Measurements from ENCODE around the gene C9orf50. TPM values are rescaled to one million over a fixed set of nuclear protein-coding genes. Genes with fewer than 3 reads are reported as not detected.
A peak's percentile ranks its signal among the peaks of the same experiment; 100 is the strongest.

Gene C9orf50
- total and polyA plus RNA-seq, 2 donors (not counting 1 experiment from before 2014, with no cell fraction given), result not detected

- peaks cover 23% of the 10 kb centered on the region for H3K4me1 Mint-ChIP-seq
- H2AFZ ChIP-seq (ENCODE audit: insufficient read depth, low read depth, low read length, poor library complexity, severe bottlenecking), result peak overlapping the region; percentile 88
- H3K9ac ChIP-seq (ENCODE audit: low read length), result peak overlapping the region; percentile 89
These were observed 11.3 kb downstream of the C9orf50 start for GRCh38 chr9:129609486-129610212.

More at GRCh38 chr9:129609486-129610212, 11.3 kb downstream of the C9orf50 start:
- ATAC-seq (ENCODE audit: low read depth) (peak; percentile 49), DNase-seq (peak; percentile 64)
- Histone ChIP-seq H3K27me3 (replicated peaks in 1 of 4; ENCODE audit: control extremely low read depth in 1 of 4, control insufficient read depth in 3 of 4, insufficient read depth in 4 of 4, low read length in 3 of 4) (peaks cover 0 to 10% (median 0%) of the 10 kb centered on the region in 4 experiments), H3K9me3 (ENCODE audit: control extremely low read depth in 1 of 3, control insufficient read depth in 2 of 3, insufficient read depth in 1 of 3, low read length in 2 of 3) (peaks cover 0 to 4% (median 0%) of the 10 kb centered on the region in 3 donors), H3K4me1 (ENCODE audit: control insufficient read depth in 2 of 2, insufficient read depth in 2 of 2, low read length in 2 of 2) (peaks cover 19 to 21% of the 10 kb centered on the region in 2 donors), H3K4me2 (replicated peaks; ENCODE audit: low read depth, low read length, poor library complexity, severe bottlenecking) (peak overlapping the region; percentile 98), H3K27ac (ENCODE audit: low read length in 2 of 2) (no peak overlapping the region), H3K4me3 (ENCODE audit: control extremely low read depth in 1 of 5, extremely low read depth in 1 of 5, insufficient read depth in 1 of 5, low read depth in 2 of 5, low read length in 4 of 5) (peak overlapping the region in 4 of 5 experiments; percentile 15 to 65 (median 56)), H3K36me3 (replicated peaks in 1 of 2; ENCODE audit: control extremely low read depth in 1 of 2, control insufficient read depth in 1 of 2, extremely low read depth in 1 of 2, insufficient read depth in 2 of 2, low read length in 1 of 2) (no peaks in the 10 kb centered on the region), H4K20me1 (ENCODE audit: control insufficient read depth, insufficient read depth, low read length, poor library complexity, severe bottlenecking) (no peaks in the 10 kb centered on the region), H3K79me2 (ENCODE audit: control insufficient read depth, insufficient read depth, low read length) (no peaks in the 10 kb centered on the region)
- TF ChIP-seq CTCF (IDR thresholded peaks at IDR 0.05) (no peak), EZH2 (IDR thresholded peaks at IDR 0.05; ENCODE audit: borderline replicate concordance, insufficient read depth, low read depth, low read length, poor library complexity, severe bottlenecking) (no peak)
- ChIA-PET POLR2A (no interaction called here), CTCF (interaction anchor here (0.6 to 5.9 kb wide), 11 partner anchors 12 to 499 kb away, joined by 3 to 55 read pairs (median 9); partner anchors contain the start of genes C9orf50, NTMT1 and PTPA)
- intact Hi-C loops (cut with micrococcal nuclease), result loop anchor here (1.0 to 5.0 kb wide), 5 partner anchors 122 to 478 kb away; no protein-coding TSS in a partner anchor
- Mint-ChIP-seq H3K9me3 (ENCODE audit: insufficient read depth) (no peaks in the 10 kb centered on the region), H3K27me3 (no peaks in the 10 kb centered on the region), H3K4me3 (peak overlapping the region; percentile 95), H3K27ac (peak overlapping the region; percentile 98)
- WGBS (ENCODE audit: insufficient coverage), result 8% methylated on average over 19 of the region's 30 CpGs

Data from B cell (primary cell).